Smooth muscle cell (in vitro differentiated cells): ENCODE results near the gene LAPTM5. TPM values are rescaled to one million over a fixed set of nuclear protein-coding genes. Genes with fewer than 3 reads are reported as not detected.

Experiments used
- DNase-seq: peaks from one replicate; lab custom pipeline; 2025; ENCODE audit not compliant: unreplicated experiment; lab: John Stamatoyannopoulos, UW
- H2AFZ ChIP-seq: fragments of 200-600 bp; sonication (generic); 2 replicates; pipeline ENCODE4 v1.6.0; 2016; ENCODE audit warnings: antibody characterized with exemption, low read depth, mild to moderate bottlenecking
- H3F3A ChIP-seq: fragments of 200-600 bp; sonication (generic); 2 replicates; pipeline ENCODE4 v1.6.0; 2017; ENCODE audit warnings: antibody characterized with exemption, low read depth
- H3K27ac ChIP-seq: fragments of 200-600 bp; sonication (generic); 2 replicates; pipeline ENCODE4 v1.5.1; 2016; ENCODE audit warnings: low read depth, mild to moderate bottlenecking
- H3K27me3 ChIP-seq: fragments of 200-600 bp; sonication (generic); 2 replicates; pipeline ENCODE4 v1.6.1; 2016; ENCODE audit warnings: low read depth, mild to moderate bottlenecking
- H3K36me3 ChIP-seq: fragments of 200-600 bp; sonication (generic); 2 replicates; pipeline ENCODE4 v1.5.1; 2016; ENCODE audit warnings: low read depth
- H3K4me1 ChIP-seq: fragments of 200-600 bp; sonication (generic); 2 replicates; pipeline ENCODE4 v1.5.1; 2016; ENCODE audit warnings: low read depth
- H3K4me2 ChIP-seq: fragments of 200-600 bp; sonication (generic); 2 replicates; pipeline ENCODE4 v1.6.0; 2016; ENCODE audit warnings: mild to moderate bottlenecking
- H3K4me3 ChIP-seq: fragments of 200-600 bp; sonication (generic); 2 replicates; pipeline ENCODE4 v1.5.1; 2016; ENCODE audit warnings: mild to moderate bottlenecking
- H3K79me2 ChIP-seq: fragments of 200-600 bp; sonication (generic); 2 replicates; pipeline ENCODE4 v1.6.0; 2016; ENCODE audit warnings: low read depth, mild to moderate bottlenecking
- H3K9ac ChIP-seq: fragments of 200-600 bp; sonication (generic); 2 replicates; pipeline ENCODE4 v1.6.0; 2016; ENCODE audit warnings: low read depth
- H3K9me3 ChIP-seq: fragments of 200-600 bp; sonication (generic); replicated peaks from 2 replicates; pipeline ENCODE4 v1.5.1; 2016; ENCODE audit warnings: low read depth
- H4K20me1 ChIP-seq: fragments of 200-600 bp; sonication (generic); 2 replicates; pipeline ENCODE4 v1.6.0; 2016; ENCODE audit warnings: low read depth
- WGBS: methylation state at CpG from one replicate; pipeline ENCODE4 v1.1.7; 2016; ENCODE audit warnings: low lambda C conversion rate; 5-methylcytosine and 5-hydroxymethylcytosine counted together
- polyA plus RNA-seq: library from polyadenylated mRNA; unstranded; fragments of >200 nt; fragmentation: Nextera tagmentation; extraction: Ambion mirVana; gene quantifications from 2 replicates; pipeline ENCODE4 v1.2.1, GENCODE V29; 2016
- total RNA-seq: library from RNA; depleted of rRNA; stranded (reverse); fragments of >200 nt; gene quantifications from 2 replicates; pipeline ENCODE4 v1.2.3, GENCODE V29; 2014
- TF ChIP-seq, protein P1 (sequence below): fragments of 200-600 bp; sonication (generic); IDR thresholded peaks from 2 replicates; pipeline ENCODE4 v1.5.1; 2017; ENCODE audit warnings: borderline replicate concordance, mild to moderate bottlenecking, antibody characterized with exemption; ENCODE audit not compliant: insufficient read depth, poor library complexity, severe bottlenecking

The LAPTM5 gene
- total and polyA plus RNA-seq, 2 experiments from 2014 or later: 0.63 to 1.4 TPM

DNA sequence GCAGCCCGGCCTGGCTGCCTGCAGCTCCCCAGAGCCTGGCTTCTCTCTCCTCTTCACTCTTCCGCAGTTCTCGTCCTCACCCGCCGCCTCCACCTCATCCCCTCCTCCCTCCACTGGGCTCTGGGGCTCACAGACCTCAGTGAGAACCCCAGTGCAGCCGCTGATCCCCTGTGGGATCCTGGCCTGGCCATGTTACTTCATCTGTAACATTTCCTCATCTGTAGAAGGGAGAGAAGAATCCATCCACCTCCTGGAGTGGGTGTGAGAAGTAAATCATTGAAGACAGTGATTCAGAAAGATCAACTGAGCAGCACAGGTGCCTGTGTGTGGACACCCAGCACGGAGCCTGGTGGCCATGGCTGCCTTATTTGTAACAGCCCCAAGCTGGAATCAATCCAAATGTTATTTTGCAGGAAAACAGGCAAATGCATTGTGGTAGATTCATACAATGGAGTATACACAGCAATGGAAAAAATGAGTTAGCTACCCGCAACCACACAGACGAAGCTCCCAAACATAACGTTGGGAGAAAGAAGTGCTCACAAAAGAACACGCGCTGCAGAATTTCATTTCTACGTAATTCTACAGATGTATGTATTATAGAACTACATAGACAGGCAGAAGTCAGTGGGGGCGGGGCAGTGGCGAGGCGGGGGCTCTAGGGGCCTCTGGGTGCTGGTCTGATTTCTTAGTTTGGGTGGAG, 8.7 kb downstream of the LAPTM5 start:
- TF ChIP-seq, protein P1, sequence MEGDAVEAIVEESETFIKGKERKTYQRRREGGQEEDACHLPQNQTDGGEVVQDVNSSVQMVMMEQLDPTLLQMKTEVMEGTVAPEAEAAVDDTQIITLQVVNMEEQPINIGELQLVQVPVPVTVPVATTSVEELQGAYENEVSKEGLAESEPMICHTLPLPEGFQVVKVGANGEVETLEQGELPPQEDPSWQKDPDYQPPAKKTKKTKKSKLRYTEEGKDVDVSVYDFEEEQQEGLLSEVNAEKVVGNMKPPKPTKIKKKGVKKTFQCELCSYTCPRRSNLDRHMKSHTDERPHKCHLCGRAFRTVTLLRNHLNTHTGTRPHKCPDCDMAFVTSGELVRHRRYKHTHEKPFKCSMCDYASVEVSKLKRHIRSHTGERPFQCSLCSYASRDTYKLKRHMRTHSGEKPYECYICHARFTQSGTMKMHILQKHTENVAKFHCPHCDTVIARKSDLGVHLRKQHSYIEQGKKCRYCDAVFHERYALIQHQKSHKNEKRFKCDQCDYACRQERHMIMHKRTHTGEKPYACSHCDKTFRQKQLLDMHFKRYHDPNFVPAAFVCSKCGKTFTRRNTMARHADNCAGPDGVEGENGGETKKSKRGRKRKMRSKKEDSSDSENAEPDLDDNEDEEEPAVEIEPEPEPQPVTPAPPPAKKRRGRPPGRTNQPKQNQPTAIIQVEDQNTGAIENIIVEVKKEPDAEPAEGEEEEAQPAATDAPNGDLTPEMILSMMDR: no peak
- WGBS: 78% methylated on average over 16 of the region's 16 CpGs
- Histone ChIP-seq H3K27me3 (no peaks in the 10 kb centered on the region), H3K4me1 (peaks cover 11% of the 10 kb centered on the region), H3K79me2 (no peaks in the 10 kb centered on the region), H3K36me3 (no peaks in the 10 kb centered on the region), H3K9ac (no peak overlapping the region), H3F3A (no peaks in the 10 kb centered on the region), H3K4me3 (no peak overlapping the region), H2AFZ (peak overlapping the region; percentile 44), H3K27ac (no peak overlapping the region), H3K4me2 (peak overlapping the region; percentile 35), H3K9me3 (no peaks in the 10 kb centered on the region), H4K20me1 (no peaks in the 10 kb centered on the region)
- DNase-seq: no peak

DNA sequence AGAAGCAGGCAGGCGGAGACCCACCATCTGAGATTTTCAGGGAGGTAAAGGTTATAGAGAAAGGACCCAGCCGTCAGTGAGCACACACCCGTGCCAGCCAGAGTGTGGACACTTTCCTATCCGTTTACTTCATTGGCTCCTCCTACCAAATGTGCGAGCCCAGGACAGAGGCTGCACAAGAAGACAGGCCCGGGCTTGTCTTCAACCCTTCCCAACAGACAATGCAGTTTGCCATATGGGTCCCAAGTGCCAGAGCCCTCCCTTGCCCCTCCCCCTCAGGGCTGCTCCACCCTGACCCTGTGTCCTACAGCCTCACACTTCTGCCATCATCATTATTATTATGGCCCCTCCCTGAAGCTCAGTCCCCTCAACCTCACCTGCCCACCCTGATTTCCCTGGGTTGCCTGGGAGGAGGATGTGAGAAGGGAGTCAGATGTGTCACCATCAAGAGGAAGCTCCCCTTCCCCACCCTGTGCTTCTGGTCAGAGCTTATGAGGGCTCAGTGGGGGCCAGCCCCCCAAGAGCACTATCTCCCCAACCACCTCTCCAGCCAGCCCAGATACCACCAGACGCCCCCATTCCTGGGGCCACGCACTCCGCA, 9.4 kb downstream of the LAPTM5 start:
- Histone ChIP-seq H3K9ac (no peak overlapping the region), H2AFZ (no peak overlapping the region)

DNA sequence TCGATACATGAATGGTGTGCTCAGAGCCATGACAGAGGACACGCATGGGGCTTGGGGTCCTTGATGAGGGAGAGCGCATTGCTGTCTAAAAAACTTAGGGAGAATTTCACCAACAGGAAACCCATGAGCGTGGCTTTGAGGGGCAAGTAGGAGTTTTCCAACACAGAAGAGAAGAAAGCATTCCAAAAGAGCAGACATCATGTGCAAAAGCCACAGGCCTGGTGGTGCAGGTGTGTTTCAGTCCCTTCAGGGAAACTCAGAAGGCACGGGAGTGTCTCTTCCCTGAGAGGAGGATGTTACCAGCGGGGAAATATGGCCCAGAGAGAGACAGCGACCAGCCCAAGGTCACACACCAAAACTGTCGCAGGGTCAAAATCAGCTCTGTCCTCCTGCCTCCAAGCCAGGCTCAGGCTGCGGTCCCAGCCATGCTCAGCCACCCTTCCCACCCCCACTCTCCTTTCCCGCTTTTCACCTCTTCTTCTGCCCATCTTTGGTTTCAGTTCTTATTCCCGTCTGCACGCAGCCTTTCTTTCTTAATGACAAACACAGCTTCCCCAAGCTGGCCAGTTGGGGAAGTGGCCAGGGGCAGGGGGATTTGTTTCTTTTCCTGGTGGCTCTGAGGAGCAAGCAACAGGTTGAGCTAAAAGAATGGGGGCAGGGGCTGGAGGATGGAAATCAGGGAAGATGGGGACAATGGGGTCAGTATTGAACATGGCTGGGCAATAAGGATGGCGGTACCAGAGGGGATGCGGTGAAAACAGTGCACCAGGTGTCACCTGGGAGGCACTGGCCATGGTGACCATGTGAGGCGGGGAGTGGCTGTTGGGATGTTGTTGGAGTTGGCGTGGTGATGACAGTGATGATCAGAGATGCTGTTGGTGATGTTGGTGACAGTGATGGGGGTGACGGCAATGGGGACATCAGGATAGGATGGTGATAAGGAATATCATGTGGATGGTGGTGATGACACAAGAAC, 10.3 kb downstream of the LAPTM5 start:
- H3K36me3 ChIP-seq: no peaks in the 10 kb centered on the region
- 95% methylated on average over 17 of the region's 17 CpGs for WGBS
- TF ChIP-seq, protein P1: no peak
- H3K4me3 ChIP-seq: no peak overlapping the region
- no peaks in the 10 kb centered on the region for H3F3A ChIP-seq
- no peaks in the 10 kb centered on the region for H4K20me1 ChIP-seq
- no peak overlapping the region for H2AFZ ChIP-seq
- DNase-seq: no peak
- H3K27me3 ChIP-seq: no peaks in the 10 kb centered on the region
- H3K4me1 ChIP-seq: peaks cover 11% of the 10 kb centered on the region
- no peaks in the 10 kb centered on the region for H3K9me3 ChIP-seq
- H3K27ac ChIP-seq: no peak overlapping the region
- no peaks in the 10 kb centered on the region for H3K79me2 ChIP-seq
- no peak overlapping the region for H3K4me2 ChIP-seq
- no peak overlapping the region for H3K9ac ChIP-seq

More for the DNA sequence above, 9.4 kb downstream of the LAPTM5 start:
- peak overlapping the region; percentile 35 for H3K4me2 ChIP-seq
- peaks cover 11% of the 10 kb centered on the region for H3K4me1 ChIP-seq
- no peak overlapping the region for H3K4me3 ChIP-seq
- H3K27ac ChIP-seq: no peak overlapping the region
- H3K36me3 ChIP-seq: no peaks in the 10 kb centered on the region
- no peaks in the 10 kb centered on the region for H3K79me2 ChIP-seq
- TF ChIP-seq, protein P1: no peak
- H3K9me3 ChIP-seq: no peaks in the 10 kb centered on the region
- no peak for DNase-seq
- H4K20me1 ChIP-seq: no peaks in the 10 kb centered on the region
- WGBS: 67% methylated on average over 9 of the region's 9 CpGs
- H3F3A ChIP-seq: no peaks in the 10 kb centered on the region
- no peaks in the 10 kb centered on the region for H3K27me3 ChIP-seq
